ENCODE measurements around the gene PTPRG.

Gene PTPRG

GRCh38 chr3:62068337-62068736 lies 507.0 kb downstream of the PTPRG start:
- no peak for DNase-seq (ENCODE audit: low spot score)

GRCh38 chr3:62070891-62071290 lies 509.5 kb downstream of the PTPRG start:
- no peak for DNase-seq (ENCODE audit: low spot score)

GRCh38 chr3:62073038-62073437 lies 511.7 kb downstream of the PTPRG start:
- no peak for DNase-seq (ENCODE audit: low spot score)

GRCh38 chr3:62084558-62084957 lies 523.2 kb downstream of the PTPRG start:
- DNase-seq (ENCODE audit: low spot score): peak; percentile 43

- DNase-seq (ENCODE audit: low spot score): no peak
Observed at GRCh38 chr3:62088472-62089104, 527.2 kb downstream of the PTPRG start.

GRCh38 chr3:62090066-62090465 lies 528.7 kb downstream of the PTPRG start:
- peak; percentile 32 for DNase-seq (ENCODE audit: low spot score)

GRCh38 chr3:62090519-62090918 lies 529.1 kb downstream of the PTPRG start:
- DNase-seq (ENCODE audit: low spot score): no peak

GRCh38 chr3:62093025-62093424 lies 531.7 kb downstream of the PTPRG start:
- DNase-seq (ENCODE audit: low spot score): no peak

- DNase-seq (ENCODE audit: low spot score): no peak
Observed at GRCh38 chr3:62094461-62094860, 533.1 kb downstream of the PTPRG start.

- DNase-seq (ENCODE audit: low spot score): no peak
Observed at GRCh38 chr3:62095080-62095479, 533.7 kb downstream of the PTPRG start.

- DNase-seq (ENCODE audit: low spot score): no peak
Observed at GRCh38 chr3:62095756-62096155, 534.4 kb downstream of the PTPRG start.

GRCh38 chr3:62096521-62096920 lies 535.1 kb downstream of the PTPRG start:
- no peak for DNase-seq (ENCODE audit: low spot score)

GRCh38 chr3:62097121-62097520 lies 535.8 kb downstream of the PTPRG start:
- no peak for DNase-seq (ENCODE audit: low spot score)

- no peak for DNase-seq (ENCODE audit: low spot score)
Observed at GRCh38 chr3:62098646-62099365, 537.4 kb downstream of the PTPRG start.

GRCh38 chr3:62100282-62100989 lies 539.1 kb downstream of the PTPRG start:
- DNase-seq (ENCODE audit: low spot score): no peak

GRCh38 chr3:62101488-62101887 lies 540.1 kb downstream of the PTPRG start:
- no peak for DNase-seq (ENCODE audit: low spot score)

GRCh38 chr3:62103531-62103930 lies 542.2 kb downstream of the PTPRG start:
- no peak for DNase-seq (ENCODE audit: low spot score)

- no peak for DNase-seq (ENCODE audit: low spot score)
Observed at GRCh38 chr3:62109534-62109933, 548.2 kb downstream of the PTPRG start.

GRCh38 chr3:62110443-62111225 lies 549.3 kb downstream of the PTPRG start:
- no peak for DNase-seq (ENCODE audit: low spot score)

GRCh38 chr3:62113092-62113491 lies 551.7 kb downstream of the PTPRG start:
- DNase-seq (ENCODE audit: low spot score): no peak

- no peak for DNase-seq (ENCODE audit: low spot score)
Observed at GRCh38 chr3:62114763-62115162, 553.4 kb downstream of the PTPRG start.

GRCh38 chr3:62117903-62118548 lies 556.7 kb downstream of the PTPRG start:
- no peak for DNase-seq (ENCODE audit: low spot score)

Data from D341Med (cell line).